C4-2B (cell line): ENCODE results near the gene NCKIPSD.
"Not testable (repeated sequence)": the region's sequence is repeated elsewhere in the genome, so short reads cannot be mapped to it uniquely, and the experiment has no call there.

Source experiments
- CTCF ChIP-seq: fragments of 450-650 bp; conservative IDR thresholded peaks from 2 replicates; pipeline ENCODE4 v1.5.1; 2017; ENCODE audit warnings: mild to moderate bottlenecking
- ZFX ChIP-seq: fragments of 450-650 bp; IDR thresholded peaks from 2 replicates; pipeline ENCODE4 v1.6.1; 2017

DNA sequence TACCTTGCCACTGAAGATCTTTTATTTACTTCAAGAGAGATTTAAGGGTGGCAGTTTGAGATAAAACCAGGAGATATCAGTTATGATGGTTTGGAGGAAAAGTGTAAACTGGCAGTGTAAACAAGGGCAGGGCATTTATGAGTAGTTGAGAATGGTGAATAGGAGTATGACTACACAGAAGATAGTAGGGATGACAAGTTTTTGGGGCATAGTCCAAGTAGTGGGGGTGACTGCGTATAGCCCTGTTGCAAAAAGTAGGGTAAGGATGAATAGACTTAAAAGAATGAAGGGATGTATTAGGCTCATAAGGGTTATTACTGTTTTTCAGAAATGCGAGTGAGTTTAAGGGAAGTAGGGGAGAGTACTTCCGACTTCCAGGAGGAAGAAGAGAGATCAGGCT, 37.6 kb upstream of the NCKIPSD start:
- TF ChIP-seq CTCF, ZFX: not testable (repeated sequence)
